Measurements from ENCODE around the gene TAL1. TPM values are rescaled to one million over a fixed set of nuclear protein-coding genes. Genes with fewer than 3 reads are reported as not detected.

TAL1 gene
- total and polyA plus RNA-seq, 2 of the 8 experiments (the other 6 are each of a cell fraction or from before 2014, with no cell fraction given): 0.09 to 0.15 TPM

GRCh38 chr1:47276850-47277249 is 44.8 kb upstream of the TAL1 start:
- no peaks in the 10 kb centered on the region; the same call in 1 of the 2 replicates for H3K79me1 ChIP-seq (ENCODE audit: low read depth, low read length)
- H3K9ac ChIP-seq (replicated peaks in 1 of 4; ENCODE audit: extremely low read depth in 1 of 4, low read depth in 3 of 4, low read length in 3 of 4): no peak overlapping the region
- ChIA-PET POLR2A (ENCODE audit: partially characterized antibody) (no interaction called here), CTCF (ENCODE audit: partially characterized antibody) (interaction anchor here (5.6 kb wide), 1 partner anchor 14 kb away, joined by 48 read pairs; no protein-coding TSS in a partner anchor)
- no peak overlapping the region for H2BK12ac ChIP-seq (ENCODE audit: low read depth, low read length)
- TF ChIP-seq KDM5A (IDR thresholded peaks at IDR 0.05; ENCODE audit: low read length) (no peak), KDM4A (IDR thresholded peaks at IDR 0.05; ENCODE audit: low read depth, low read length, severe bottlenecking) (no peak), CBX5 (IDR thresholded peaks at IDR 0.05; ENCODE audit: low read depth, low read length) (no peak)
- H3K4me3 ChIP-seq (ENCODE audit: extremely low read depth in 1 of 4, insufficient read depth in 2 of 4, low read depth in 3 of 4, low read length in 4 of 4): no peak overlapping the region
- H2BK120ac ChIP-seq (replicated peaks; ENCODE audit: low read depth, low read length): no peak overlapping the region
- peaks cover 0 to 13% of the 10 kb centered on the region in 2 experiments; a peak in 2 of 4 replicates for H3K79me2 ChIP-seq (ENCODE audit: control insufficient read depth in 1 of 2, insufficient read depth in 2 of 2, low read length in 2 of 2)
- H3K56ac ChIP-seq (replicated peaks; ENCODE audit: insufficient read length, low read depth, low read length): no peak overlapping the region
- H2BK15ac ChIP-seq (ENCODE audit: low read length): no peak overlapping the region
- H4K91ac ChIP-seq (replicated peaks; ENCODE audit: insufficient read length, low read length): no peak overlapping the region
- no peaks in the 10 kb centered on the region for H3K4me1 ChIP-seq (replicated peaks in 1 of 4; ENCODE audit: control insufficient read depth in 3 of 4, insufficient read depth in 4 of 4, low read length in 3 of 4)
- no peak overlapping the region for H3K4ac ChIP-seq (replicated peaks; ENCODE audit: insufficient read length, low read depth, low read length)
- no peak overlapping the region for H2BK20ac ChIP-seq (ENCODE audit: low read length)
- no peak overlapping the region for H2BK5ac ChIP-seq (ENCODE audit: low read depth, low read length)
- H3K27ac ChIP-seq (ENCODE audit: low read depth, low read length): no peak overlapping the region
- no peak for DNase-seq (ENCODE audit: low read depth in 1 of 2, low spot score in 2 of 2)
- no peak overlapping the region for H3K18ac ChIP-seq (ENCODE audit: extremely low read depth, low read length)
- no peak overlapping the region for H2AFZ ChIP-seq (ENCODE audit: low read length)
- H3K23ac ChIP-seq (ENCODE audit: insufficient read length): no peak overlapping the region
- no peak for FAIRE-seq
- H3K36me3 ChIP-seq (ENCODE audit: control insufficient read depth in 2 of 4, insufficient read depth in 4 of 4, low read length in 3 of 4): peaks cover 8 to 44% (median 25%) of the 10 kb centered on the region in 4 experiments; a peak in 7 of 8 replicates
- H3K4me2 ChIP-seq (ENCODE audit: insufficient read depth in 1 of 2, low read depth in 2 of 2, low read length in 2 of 2): no peak overlapping the region
- 85% methylated on average over 2 of the region's 2 CpGs; no CpG with 5 or more reads in 1 of the 2 experiments for WGBS, 2 experiments (ENCODE audit: extremely low coverage in 1 of 2, insufficient coverage in 1 of 2, insufficient read length in 1 of 2, insufficient replicate concordance in 2 of 2, low coverage in 1 of 2, low lambda C conversion rate in 2 of 2, missing lambda C conversion rate in 1 of 2)
- no peak overlapping the region for H4K5ac ChIP-seq (ENCODE audit: insufficient read length, low read depth, low read length)
- no peak overlapping the region for H2AK5ac ChIP-seq (ENCODE audit: low read depth, low read length)
- H4K20me1 ChIP-seq (replicated peaks in 1 of 2; ENCODE audit: control insufficient read depth in 1 of 2, insufficient read depth in 2 of 2, low read length in 2 of 2): peaks cover 0 to 7% of the 10 kb centered on the region in 2 experiments
- H3K27me3 ChIP-seq (replicated peaks in 1 of 4; ENCODE audit: control insufficient read depth in 3 of 4, extremely low read depth in 1 of 4, insufficient read depth in 3 of 4, low read length in 3 of 4): no peaks in the 10 kb centered on the region
- no peak overlapping the region for H4K8ac ChIP-seq (ENCODE audit: extremely low read depth, insufficient read depth, low read length)
- no peaks in the 10 kb centered on the region for H3K23me2 ChIP-seq (ENCODE audit: low read depth, low read length)
- no peak overlapping the region for H3K14ac ChIP-seq (ENCODE audit: insufficient read length)
- H3K9me3 ChIP-seq (ENCODE audit: insufficient read depth in 2 of 2, low read depth in 1 of 2, low read length in 1 of 2): no peaks in the 10 kb centered on the region

Measured in H1 (cell line).